Mucosa of gallbladder (tissue), 1 donor: ENCODE data around the gene LINC00632. TPM values are rescaled to one million over a fixed set of nuclear protein-coding genes. Genes with fewer than 3 reads are reported as not detected.
"Not testable (repeated sequence)": the region's sequence is repeated elsewhere in the genome, so short reads cannot be mapped to it uniquely, and the experiment has no call there.

ENCODE experiments used
- DNase-seq: peaks from one replicate; pipeline ENCODE4 v3.0.0-alpha.2; 2020; ENCODE audit warnings: low spot score
- total RNA-seq: library from RNA; stranded (reverse); gene quantifications from one replicate; pipeline ENCODE4 v1.2.1, GENCODE V29; 2021
- donor health status: DM: no; HTN: no; CAD: no.

LINC00632 gene
- 61.2 TPM for total RNA-seq

- DNase-seq: no peak
Measured at GRCh38 chrX:140709421-140709846, at the start of gene LINC00632. LINC00632 (plus strand) TSS chrX:140709759.

DNA sequence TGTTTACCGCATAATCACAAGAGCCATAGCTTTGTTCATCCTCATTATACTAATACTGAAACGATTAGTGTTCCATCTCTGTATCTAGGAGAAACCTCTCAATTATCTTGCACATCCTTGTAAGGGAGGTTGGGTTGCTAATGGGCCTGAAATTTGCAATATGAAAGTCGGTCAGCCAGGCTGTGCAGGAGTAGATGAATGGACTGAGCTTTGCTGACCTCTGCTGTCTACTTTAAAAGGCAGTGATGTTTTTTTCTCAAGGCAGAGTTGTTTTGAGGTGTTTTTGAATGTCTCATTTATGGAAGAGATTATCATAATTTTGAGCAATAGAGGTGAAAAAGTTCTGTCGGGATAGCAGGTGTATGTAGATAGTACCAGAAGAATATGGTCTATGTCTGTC, 47.9 kb upstream of the LINC00632 start:
- DNase-seq: no peak

- DNase-seq: no peak
Measured at GRCh38 chrX:140664939-140665338, 44.6 kb upstream of the LINC00632 start.

DNA sequence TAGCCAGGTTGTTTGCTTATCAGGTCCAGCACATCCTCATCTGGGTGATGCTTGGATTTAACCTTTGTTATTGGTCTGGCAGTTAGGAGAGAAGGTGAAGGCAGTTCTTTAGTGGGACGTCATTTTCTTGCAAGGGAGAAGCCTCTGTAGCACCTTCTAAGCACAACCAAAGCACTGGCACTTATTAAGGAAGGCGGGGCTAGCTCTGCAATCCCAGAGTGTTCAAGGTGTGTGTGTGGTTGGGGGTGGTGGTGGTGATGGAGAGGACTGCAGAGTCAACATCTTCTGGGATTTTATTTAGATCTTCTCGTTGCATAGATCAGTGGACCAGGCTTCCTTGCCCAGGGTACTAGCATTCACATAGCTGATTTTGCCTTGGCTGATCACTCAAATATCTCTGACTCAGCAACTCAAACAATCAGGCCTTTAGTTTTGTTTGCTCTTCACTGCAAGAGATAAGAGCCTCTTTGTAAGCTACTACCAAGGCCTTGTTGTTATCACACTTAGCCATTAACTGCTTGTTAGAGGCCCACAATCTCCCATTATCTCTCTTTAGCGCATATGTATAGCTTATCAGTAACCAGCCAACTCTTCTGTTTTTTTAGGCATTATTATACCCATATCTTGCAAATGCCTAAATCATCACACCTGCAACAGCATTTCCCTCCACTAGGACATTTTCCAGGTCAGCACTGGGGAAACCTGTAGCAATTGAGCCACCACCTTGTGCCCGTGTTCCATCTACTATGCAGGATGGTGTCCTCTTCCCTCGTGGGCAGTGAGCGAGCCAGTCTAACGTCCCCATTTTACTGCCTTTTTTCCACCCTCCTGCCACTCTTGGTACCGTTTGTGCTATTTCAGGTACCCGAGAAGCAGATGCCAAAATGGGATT, 36.5 kb upstream of the LINC00632 start:
- DNase-seq: no peak

- DNase-seq: no peak
Measured at GRCh38 chrX:140687706-140688105, 21.9 kb upstream of the LINC00632 start.

GRCh38 chrX:140691596-140691995, 18.0 kb upstream of the LINC00632 start:
- DNase-seq: not testable (repeated sequence)

GRCh38 chrX:140697618-140698017, 11.9 kb upstream of the LINC00632 start:
- no peak for DNase-seq

- no peak for DNase-seq
Measured at GRCh38 chrX:140701480-140701879, 8.1 kb upstream of the LINC00632 start.

DNA sequence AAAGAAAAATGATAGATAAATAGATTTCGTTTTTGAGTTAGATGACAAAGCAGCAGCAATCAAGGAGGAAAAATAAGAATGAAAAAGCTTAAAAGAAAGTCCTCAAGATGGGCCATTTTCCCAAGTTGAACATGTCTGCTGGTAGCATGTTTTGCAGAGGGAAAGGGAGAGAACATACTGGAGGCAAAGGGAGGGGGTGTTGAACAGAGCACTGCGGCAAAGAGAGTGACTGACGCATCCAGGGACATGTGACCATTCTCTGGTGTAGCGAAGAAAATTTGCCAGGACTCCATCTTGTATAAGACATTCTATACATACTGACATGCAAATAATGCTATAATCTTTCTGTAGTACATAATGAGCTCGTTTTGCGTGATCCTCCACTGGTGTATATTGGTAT, 1.2 kb downstream of the LINC00632 start:
- no peak for DNase-seq

GRCh38 chrX:140711894-140712293, 2.3 kb downstream of the LINC00632 start:
- no peak for DNase-seq

DNA sequence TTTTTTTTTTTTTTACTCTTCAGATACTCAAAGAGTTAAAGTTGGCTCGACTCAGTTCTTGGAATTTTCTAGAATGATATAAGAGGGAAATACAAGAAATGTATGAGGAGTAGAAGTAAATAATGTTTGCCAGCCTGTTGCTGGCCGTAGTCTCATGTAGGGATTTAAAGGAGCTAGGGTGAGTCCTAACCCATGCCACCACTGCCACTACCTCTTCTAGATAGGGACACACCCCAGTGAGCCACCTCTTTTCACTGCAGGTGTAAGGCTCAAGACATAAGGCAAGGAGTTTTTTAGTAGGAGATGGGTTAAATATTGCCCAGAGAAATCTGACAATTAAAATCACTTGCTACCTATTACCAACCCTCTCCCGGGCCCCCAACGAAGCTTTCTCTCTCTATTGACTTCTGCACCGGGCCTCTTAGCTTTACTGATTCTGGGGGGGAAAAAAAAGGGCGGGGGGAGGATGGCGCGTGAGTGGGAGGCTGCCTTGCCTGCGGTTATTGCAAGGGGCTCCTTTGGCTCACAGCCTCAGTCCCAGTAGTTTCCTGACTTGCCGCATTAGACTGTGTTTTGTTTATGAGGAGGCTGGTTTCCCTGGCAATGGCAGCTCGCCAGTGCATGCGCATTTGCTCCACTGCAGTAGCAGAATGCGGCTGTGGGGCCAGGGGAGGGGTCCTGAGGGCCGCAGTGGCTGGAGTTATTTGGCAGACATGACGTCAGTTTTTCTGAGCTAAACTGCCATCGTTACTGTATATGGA, 3.0 kb downstream of the LINC00632 start:
- DNase-seq: peak; percentile 19

DNA sequence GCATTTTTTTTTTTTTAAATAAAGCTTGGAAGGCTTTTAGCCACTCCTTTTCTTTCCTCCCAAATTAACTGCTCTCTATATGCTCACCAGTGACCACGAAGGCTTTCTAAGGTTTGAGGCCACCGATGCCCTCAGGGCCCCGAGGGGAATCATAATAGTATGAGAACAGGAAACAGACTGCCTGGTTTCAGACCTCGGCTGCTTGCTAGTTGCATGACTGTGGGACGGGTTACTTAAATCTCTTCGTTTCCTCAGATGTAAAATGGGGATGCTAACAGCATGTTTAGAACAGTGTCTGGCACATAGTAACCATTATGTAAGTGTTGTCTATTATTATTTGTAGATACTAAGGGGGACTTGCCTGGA, 3.6 kb downstream of the LINC00632 start:
- DNase-seq: no peak

GRCh38 chrX:140715787-140716186, 6.2 kb downstream of the LINC00632 start:
- no peak for DNase-seq

DNA sequence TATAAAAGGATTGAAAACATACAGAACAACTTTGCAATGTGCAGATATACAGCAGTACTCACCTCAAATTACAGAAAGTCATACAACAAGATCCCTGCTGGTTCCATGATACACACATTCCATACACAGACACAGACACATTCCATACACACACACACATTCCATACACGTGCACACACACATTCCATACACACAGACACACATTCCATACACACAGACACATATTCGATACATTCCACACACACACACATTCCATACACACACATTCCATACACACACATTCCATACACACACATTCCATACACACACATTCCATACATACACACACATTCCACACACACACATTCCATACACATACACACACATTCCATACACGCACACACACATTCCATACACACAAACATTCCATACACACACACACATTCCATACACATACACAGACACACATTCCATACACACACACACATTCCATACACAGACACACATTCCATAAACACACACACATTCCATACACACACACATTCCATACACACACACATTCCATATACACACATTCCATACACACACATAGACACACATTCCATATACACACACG, 13.7 kb downstream of the LINC00632 start:
- DNase-seq: no peak

GRCh38 chrX:140724309-140724708, 14.8 kb downstream of the LINC00632 start:
- DNase-seq: no peak

DNA sequence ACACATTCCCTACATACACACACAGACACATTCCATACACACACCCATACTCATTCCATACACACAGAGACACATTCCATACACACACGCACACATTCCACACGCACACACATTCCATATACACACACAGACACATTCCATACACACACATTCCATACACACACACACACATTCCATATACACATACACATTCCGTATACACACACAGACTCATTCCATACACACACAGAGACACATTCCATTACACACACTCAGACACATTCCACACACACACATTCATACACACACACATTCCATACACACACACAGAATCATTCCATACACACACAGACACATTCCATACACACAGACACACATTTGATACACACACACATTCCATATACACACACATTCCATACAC, 15.2 kb downstream of the LINC00632 start:
- no peak for DNase-seq

GRCh38 chrX:140725500-140725899, 15.9 kb downstream of the LINC00632 start:
- no peak for DNase-seq

GRCh38 chrX:140733766-140734342, 24.3 kb downstream of the LINC00632 start:
- no peak for DNase-seq

- DNase-seq: no peak
Measured at GRCh38 chrX:140744085-140744484, 34.5 kb downstream of the LINC00632 start.

DNA sequence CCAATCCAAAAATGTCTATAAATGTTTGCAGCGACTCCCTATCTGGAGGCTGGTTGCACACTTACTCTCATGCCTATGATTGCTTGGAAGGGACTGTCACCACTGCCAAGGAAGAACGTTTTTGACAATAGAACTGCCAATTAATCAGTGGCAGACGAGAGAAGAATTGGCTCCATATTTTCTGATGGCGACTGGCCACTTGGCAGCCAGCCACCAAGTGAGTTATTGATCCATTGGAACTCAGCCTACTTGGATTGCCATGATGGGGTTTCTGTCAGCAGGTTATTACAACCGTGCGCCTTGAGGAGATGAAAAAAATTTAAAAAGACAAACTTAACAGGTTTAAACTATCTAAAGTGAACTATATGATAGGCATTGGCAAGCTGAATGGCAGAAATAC, 47.4 kb downstream of the LINC00632 start:
- DNase-seq: peak; percentile 62

GRCh38 chrX:140762061-140762460, 52.5 kb downstream of the LINC00632 start:
- DNase-seq: peak; percentile 25

DNA sequence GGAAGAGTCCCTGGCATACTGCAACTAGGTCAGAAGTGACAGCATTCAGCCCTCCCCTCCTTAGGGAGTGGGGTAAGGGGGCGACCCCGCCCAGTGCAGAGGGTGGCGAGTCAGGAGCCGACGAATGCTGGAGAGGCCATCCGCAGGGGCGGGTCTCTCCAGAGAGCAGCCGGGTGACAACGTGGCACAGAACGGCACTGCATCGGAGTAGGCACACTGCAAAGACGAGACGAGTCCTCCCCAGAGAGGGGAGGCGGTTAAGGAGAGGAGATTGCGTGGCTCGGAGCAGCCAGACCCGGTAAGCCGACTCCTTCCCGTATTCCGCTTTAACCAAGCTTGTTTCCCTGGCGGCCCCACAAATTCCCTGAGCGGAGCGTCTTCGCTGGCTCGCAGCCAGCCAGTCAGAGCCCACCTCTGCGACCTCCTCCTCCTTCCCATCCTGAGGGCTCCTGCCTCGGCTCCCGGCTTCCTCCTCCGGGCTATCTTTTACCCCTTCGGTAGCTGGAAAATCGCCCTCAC, 54.9 kb downstream of the LINC00632 start:
- DNase-seq: no peak
